GM21529 (cell line): ENCODE measurements around the gene TMEM51.

Experiments used
- ATAC-seq: cut with Tn5 transposase; IDR thresholded peaks from one replicate; pipeline ENCODE4 v1.9.1; 2021; ENCODE audit not compliant: unreplicated experiment

TMEM51 gene

DNA sequence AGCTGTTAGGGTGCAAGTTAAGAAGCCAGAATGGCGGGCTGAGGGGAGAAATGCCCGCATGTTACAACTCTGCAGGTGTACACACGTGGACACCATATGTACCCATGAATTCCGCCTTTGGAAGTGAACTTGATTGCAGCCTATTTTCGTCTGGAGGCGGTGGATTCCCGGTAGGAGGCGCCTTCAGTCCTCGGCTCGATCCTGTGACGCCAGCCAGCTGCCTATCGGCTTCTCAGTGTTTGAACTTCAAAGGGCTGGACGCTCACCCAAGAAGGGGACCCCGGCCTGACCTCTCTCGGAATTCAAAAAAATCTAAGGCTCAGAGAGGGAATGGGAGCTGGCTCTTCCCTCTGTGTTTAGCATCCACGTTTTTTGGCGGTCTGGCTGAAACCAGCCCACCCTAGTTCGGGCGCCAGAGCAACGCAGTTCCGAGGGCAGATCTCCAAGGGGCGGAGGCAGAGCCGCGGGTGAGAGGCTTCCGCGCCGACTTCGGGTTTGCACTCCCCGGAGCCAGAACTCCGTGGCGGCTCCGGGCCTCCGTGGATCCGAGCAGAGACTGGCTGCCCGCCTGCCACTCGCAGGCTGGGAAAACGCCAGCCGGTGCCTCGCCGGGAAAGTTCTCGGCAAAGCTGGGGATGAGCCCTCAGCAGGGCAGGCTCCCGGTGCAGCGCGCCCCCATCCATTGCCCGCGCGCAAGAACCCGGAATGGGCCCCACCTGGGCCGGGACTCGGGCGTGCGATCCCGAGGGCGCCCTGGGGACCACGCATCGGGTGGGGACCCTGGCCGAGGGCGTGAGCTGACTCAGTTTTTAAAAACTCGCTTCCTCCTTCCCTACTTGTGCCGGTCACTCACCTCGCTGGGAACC, 996 bp upstream of the TMEM51 start:
- ATAC-seq: no peak

DNA sequence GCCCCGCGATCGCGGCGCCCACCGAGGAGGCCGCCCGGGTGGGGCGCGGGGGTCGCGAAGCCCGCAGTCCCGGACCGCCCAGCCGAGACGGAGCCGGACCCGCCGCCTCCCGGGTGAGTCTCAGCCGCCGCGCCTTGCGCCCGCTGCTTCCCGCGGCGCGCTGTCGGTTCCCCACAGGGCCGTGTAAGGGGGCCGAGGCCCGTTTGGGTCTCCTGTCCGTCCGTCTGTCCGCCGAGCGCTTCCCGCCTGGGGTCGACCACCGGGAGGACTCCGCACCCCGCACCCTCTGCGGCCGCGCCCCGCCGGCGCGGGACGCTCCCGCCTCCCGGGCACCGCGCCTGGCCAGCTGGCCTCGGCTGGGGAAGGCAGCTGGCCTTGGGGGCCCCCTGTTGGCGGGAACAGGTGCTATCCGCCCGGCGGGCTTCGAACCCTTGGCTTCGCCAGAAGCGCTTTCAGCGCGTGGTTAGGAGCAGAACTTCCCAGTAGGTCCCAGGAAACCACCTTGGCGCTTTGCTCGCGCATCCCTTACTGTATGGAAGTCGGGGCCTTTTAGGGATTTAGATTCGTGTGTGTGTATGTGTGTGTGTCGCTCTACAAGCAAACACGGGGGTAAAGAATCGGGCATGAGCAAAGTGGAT, 414 bp downstream of the TMEM51 start:
- ATAC-seq: no peak

DNA sequence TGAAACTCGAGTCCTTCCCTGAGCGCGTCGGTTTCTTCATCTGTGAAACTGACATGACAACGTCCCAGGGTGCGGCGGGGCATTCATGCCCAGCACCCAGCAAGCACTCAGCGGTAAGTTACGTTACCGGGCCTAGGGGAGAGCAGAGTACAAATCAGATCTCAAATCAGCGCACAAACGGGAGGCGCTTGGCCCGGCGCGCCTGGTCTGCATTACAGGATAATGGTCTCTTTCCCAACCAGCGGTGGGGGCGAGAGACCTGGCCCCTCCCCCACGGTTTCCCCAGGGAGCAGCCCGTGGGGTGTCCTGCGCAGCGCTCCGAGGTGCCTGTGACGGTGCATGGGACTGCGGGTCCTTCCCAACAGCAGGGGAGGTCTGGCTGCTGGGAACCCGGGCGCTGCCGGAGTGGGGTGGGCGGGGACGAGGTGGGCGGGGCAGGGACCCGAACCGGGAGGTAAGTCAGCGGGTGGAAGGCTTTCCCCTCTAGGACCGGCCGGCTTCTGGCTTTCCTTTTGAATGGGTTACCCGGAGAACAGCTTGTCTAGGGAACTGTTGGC, 1.0 kb downstream of the TMEM51 start:
- ATAC-seq: no peak

DNA sequence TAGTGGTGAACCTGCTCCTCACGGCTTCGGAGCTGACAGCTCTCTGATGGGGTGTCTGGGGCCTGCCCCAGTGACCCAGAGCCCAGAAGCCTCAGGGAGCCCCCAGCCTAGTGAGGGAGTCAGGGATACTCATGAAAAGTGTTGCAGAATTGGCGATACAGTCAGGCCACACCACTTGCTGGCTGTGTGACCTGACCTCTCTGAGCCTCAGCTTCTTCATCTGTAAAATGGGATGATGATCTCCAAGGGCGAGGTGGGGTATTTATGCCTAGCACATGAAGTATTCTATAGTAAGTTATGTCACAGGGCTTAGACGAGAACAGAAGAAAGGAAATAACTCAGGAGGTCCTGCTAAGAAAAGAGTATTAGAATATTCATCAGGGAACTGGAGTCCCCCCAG, 1.6 kb downstream of the TMEM51 start:
- no peak for ATAC-seq

DNA sequence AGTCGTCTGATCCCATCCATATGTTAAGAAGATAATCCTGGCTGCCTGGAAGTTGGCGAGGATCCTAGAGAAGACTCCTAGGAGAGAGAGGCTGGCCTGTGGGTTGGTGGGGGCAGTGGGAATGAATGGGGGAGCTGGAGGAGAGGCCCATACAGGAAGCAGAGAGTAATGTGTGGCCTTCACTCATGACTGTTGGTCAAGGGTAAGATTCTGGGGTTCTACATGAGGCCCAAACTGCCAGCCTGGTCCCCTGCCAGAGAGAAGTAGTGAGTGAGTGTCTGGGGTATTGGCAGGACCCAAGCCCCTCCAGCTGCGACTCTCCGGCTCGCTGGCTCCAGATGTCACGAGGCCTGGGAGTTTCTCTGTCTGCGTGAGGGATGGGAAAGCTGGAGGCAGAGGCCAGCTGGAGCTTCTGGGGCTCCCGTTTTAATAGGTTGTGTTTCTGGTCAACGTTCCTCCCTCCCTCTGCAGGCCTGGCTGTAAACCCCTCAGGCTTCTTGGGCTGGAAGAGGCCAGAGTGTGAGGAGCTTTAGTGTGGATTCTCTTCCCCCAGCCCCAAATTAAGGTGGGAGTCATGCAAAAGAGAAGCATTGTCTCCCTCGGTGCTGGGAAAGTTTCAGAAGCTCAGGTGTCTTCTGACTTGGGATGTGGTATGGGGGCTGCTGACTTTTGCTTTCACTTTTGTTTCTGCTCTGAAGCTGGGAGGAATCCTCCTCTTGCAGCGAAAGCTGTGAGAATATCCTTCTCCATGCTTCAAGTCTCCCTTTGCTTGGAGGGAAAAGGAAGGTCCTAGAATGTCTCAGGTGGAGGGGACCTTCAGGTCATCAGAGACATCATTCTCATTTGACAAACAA, 2.6 kb downstream of the TMEM51 start:
- ATAC-seq: no peak

DNA sequence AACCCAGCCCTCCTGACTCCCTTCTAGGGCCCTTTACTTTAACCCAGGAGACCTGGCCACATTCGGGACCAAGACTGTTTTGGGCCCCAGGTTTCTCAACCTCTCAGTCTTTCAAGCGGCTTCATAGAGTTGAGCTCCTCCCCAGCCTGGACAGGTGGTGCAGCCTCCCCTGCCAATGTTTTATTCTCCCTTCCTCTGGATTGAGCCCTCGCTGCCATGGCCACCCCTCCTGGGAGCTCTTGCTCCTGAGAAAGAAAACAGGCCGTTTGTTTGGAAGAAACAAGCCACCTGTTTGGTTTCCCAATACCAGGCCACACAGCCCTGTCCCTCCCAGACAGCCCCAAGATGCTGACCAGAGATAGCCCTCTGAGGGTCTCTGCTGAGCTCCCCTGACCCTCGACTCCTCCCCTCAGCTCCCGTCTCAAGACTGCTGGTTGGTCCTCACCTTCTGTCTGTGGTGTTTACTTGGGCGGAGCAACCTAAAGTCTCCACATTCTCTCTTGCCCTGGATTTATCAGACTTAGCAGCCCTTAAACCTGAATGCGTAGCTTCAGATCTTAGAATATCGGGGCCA, 3.3 kb downstream of the TMEM51 start:
- ATAC-seq: no peak

DNA sequence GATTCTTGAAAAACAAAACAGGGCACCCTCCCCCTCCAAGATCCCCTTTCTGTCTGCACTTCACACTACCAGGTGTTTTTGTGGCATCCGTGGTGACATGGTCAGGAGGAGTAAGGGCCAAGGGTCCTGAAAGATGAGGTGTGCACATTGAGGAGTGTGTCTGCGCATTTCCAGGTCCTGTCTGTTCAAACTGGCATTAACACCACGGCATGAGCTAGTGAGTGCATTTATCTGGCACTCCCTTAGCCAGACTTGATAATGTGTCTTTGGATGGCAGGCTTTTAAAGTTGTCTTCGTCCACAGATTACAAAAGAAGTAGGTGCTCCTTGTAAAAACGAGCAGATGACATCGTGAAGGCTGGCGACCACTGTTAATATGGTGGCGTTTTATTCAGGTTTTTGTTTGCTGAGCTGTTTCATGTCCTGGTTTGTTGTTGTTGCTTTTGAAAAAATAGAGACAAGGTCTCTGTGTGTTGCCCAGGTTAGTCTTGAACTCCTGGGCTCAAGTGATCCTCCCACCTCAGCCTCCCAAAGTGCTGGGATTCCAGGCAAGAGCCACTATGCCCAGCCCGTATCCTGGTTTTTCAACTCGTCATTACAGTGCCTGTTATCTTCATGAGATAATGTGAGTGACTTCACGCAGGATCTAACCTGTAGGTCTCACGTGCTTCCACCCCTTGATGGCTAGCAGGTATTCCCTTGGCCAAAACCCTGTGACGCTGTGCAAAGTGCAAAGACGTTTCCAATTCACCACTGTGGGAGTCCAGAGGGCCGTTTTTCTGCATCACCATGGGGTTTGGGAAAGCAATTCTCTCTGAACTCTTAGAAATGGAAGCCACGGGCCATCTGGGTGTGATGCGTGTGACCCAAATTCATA, 4.2 kb downstream of the TMEM51 start:
- ATAC-seq: no peak

DNA sequence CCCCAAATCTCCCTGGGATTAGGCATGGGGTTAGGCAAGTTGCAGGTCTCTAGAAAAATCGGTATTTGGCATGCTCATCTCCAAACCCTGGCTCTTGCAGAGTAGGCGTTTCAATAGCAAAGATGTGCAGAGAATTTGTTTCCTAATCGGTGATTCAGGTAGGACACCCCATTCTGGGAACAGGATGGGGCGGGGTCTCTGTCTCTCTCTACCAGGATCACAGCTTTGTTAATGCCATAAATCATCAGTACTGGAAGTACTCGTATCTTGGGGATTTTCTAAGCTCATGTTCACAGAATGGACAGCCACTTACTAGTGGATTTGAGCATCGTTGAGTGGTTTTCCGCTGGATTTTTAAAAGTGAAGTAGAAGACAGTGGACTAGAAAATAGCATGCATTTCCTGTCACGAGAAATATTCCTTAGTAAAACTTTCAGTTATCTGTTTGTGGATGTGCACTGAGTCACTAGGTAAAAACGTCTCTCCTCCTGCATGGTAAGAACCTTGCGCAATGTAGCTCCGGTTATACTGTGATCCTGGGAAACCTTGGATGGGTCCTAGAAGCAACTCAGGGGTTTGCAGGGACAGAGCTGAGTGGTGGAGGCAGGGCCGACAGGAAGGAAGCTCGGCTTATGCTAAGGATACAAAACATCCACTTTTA, 5.1 kb downstream of the TMEM51 start:
- ATAC-seq: no peak

DNA sequence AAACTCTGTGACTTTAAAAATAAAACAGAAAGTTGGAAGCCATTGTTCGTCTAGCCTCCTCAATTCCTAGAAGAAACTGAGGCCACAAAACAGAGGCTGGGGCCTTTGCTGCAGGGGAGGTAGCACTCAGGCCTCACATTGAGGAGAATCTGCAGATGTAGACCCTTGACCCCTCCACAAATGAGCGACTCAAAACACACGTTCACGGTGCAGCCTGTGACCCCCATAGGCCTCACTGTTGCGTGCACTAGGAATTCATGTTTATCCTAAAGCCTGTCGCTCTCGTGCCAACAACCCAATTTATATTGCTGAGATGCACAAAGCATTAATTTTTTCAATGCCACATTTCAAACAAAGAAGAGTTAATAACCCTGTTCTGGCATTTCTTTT, 5.6 kb downstream of the TMEM51 start:
- ATAC-seq: no peak

DNA sequence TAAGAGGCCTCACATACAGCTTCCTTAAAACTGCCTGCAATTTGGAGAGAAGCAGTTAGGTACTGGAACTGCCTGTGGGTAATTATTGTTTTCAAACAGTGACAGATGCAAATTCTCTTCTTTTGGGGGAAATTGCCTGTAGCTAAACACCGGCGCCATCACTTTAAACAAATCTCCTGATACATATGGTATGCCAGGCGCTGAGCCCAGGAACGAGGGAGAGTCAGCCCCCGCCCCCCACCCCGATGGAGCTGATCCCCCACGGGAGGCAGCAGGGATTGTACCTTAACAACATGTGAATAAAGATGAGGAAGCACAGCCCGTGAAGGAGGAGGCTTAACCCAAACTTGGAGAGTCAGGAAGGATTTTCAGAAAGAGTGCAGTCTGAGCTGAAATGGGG, 7.1 kb downstream of the TMEM51 start:
- ATAC-seq: no peak

DNA sequence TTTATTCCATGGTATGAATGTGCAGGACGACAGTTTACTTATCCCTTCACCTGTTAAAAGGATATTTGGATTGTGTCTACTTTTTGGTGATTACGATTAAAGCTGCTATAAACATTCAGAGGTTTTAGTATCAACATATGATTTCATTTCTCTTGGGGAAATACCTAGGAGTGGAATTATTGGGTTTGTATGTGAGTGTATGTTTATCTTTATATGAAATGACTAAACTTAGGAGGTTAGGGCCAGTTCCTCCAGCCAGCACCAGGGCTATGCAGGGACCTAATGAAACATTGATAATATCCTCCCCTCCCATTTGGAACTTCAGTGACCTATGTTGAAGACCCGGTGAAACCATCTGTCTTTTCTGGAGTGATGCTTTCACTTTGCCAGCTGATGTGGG, 13.8 kb downstream of the TMEM51 start:
- ATAC-seq: no peak

DNA sequence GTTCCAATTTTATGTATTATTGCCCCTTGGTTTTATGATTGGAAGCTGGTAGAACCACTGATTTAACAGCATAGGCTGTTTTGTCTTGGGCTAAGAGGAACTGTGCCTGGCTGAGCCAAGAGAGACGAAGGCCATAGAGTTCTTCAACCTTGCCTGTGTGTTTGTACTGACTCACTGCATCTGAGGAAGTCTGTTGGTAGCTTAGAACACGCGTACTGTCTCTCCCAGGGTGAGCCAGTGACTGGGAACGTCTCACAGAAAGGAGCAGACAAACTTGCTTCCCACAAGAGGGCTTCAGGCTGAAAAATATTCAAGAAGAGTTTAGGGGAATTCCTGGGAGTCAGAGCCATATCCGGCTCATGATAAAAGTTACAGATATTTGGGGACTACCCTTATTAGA, 14.9 kb downstream of the TMEM51 start:
- ATAC-seq: no peak

DNA sequence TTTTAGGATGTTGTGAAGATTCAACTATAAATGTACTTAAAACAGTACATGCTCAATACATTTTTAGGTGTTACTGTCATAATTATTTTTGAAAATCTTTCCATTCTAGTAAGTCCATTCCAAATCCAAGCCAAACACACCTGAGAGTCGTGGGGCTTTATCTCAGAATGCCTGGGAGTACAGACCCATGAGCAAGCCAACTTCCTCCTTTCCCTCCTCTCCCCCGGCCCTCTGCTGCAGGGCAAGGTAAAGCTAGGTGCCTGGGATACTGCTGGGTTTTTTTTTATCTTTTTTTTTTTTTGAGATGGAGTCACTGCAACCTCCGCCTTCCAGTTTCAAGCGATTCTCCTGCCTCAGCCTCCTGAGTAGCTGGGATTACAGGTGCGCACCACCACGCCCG, 16.5 kb downstream of the TMEM51 start:
- ATAC-seq: no peak

DNA sequence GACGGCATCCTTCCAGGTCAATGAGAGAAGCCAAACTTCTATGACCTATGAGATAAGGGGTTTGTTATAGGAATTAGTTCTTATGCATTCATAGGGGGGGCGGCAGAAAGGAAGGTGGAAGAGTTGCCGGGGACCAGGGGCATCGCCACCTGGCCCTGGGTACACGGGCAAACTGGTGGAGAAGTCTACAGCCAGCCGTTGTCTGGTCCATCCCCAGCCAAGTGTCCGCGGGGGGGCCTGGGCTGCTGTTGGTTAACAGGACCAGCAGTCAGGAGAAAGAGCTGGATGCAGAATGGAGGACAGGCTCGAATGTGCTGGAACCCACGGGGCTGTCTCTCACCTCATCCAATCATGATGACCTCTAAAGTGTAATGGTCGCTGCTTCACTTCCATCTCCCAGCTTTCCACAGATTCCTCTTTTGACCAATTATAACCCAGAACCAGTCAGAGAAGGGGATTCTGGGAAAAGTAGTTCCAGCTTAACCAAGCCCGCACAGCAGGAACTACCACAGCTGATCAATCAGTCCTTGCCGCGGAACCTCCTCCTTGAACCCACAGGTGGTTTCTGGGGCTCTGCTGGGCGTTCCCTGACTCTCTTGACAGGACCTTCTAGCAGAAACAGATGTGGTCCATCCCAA, 17.8 kb downstream of the TMEM51 start:
- ATAC-seq: no peak

DNA sequence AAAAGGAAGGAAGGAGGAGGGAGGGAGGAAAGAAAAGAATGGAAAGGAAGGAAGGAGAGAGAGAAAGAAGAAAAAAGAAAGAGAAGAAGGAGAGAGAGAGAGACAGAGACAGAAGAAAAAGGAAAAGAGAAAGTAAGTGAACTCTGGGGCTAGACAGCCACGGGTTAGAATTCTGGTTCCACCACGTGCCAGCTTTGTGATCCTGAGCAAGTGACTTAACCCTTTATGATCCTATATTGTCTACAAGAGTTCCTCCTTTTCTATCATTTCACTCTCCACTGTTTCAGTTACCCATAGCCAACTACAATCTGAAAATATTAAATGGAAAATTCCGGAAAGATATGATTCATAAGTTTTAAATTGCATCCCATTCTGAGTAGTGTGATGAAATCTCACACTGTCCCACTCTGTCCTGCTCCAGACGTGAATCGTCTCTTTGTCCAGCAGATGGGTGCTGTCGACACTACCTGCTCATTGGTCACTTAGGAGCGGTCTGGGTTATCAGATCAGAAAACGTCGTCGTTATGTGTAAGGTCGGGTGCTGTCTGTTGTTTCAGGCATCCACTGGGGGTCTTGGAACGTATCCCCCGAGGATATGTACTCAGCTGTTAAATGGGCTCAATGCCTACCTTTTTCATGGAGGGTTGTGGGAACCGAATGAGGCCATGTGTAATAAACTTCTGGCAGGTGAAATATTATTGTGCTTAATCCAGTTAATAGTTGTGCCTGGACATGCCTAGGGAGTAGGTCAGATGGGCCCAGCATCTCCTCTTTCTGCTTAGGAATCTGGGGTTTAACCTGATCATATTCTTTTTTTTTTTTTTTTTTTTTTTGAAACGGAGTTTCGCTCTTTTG, 19.1 kb downstream of the TMEM51 start:
- no peak for ATAC-seq

DNA sequence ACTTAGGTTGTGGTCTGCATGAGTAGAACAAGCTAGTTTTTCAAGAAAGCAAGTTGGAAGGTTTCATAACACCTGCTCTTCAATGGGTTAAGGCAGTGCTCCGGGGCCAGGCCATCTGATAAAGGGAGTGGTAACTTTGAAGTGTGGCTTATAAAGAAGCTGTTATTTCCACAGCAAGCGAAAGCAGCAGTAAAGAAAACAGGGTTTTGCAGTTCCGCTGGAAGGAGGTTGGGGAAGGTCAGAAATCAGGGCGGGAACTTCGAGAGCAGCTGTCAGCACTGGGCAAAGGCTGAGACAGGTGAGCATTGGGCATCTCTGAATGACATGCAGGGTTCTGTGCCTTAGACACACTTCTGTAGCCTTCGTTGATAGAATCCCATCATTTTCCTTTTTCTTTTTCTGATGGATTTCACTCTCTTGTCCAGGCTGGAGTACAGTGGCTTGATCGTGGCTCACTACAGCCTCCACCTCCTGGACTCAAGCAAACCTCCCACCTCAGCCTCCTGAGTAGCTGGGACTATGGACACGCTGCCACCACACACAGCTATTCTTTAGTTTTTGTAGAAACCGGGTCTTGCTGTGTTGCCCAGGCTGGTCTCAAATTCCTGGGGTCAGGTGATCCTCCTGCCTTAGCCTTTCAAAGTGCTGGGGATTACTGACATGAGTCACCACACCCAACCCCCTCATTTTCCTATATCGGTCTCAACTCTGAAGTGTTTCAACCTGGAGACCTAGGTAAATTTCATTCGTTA, 20.5 kb downstream of the TMEM51 start:
- ATAC-seq: no peak

DNA sequence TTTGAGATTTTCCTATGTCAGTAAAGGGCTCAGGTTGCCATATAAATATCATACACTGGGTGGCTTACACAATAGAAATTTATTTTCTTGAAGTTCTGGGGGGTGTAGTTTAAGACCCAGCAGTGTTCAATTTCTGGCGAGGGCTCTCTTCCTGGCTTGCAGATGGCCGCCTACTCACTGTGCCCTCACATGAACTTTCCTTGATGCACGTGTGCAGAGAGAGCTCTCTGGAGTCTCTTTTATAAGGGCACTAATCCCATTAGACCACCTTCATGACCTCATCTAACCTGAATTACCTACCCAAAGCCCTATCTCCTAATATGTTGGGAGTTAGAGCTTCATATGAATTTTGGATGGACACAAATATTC, 21.1 kb downstream of the TMEM51 start:
- ATAC-seq: no peak
